ENCODE measurements around the gene ALKBH6. TPM values are rescaled to one million over a fixed set of nuclear protein-coding genes. Genes with fewer than 3 reads are reported as not detected.

Gene ALKBH6
- total RNA-seq, 1 experiment from 2014 or later = 32.5 TPM

- Histone ChIP-seq H3K14ac (ENCODE audit: insufficient read depth, low read length) (peak within 1 kb of the TSS; percentile 69), H4K20me1 (ENCODE audit: control insufficient read depth, insufficient read depth, insufficient read length) (no peaks in the 10 kb centered on the region), H4K5ac (ENCODE audit: insufficient read length, low read depth, low read length) (no peak within 1 kb of the TSS), H3K27ac (ENCODE audit: insufficient read length, low read depth, low read length) (no peak within 1 kb of the TSS), H3K23me2 (ENCODE audit: insufficient read length, low read depth, low read length, poor library complexity, severe bottlenecking) (peaks cover 10% of the 10 kb centered on the region), H2BK20ac (ENCODE audit: low read depth, low read length, poor library complexity, severe bottlenecking) (no peak within 1 kb of the TSS), H4K91ac (ENCODE audit: insufficient read length, low read depth, low read length) (no peak within 1 kb of the TSS), H2BK5ac (ENCODE audit: insufficient read length, low read length) (no peak within 1 kb of the TSS), H3T11ph (ENCODE audit: low read length) (no peak within 1 kb of the TSS), H3K4ac (ENCODE audit: low read depth, low read length) (no peak within 1 kb of the TSS), H4K8ac (replicated peaks; ENCODE audit: insufficient read length, low read depth, low read length) (no peak within 1 kb of the TSS), H2AFZ (ENCODE audit: low read length) (no peak within 1 kb of the TSS), H3K27me3 (ENCODE audit: insufficient read depth, low read length) (no peaks in the 10 kb centered on the region), H3K79me1 (ENCODE audit: insufficient read depth, low read depth, low read length, poor library complexity, severe bottlenecking) (peaks cover 4% of the 10 kb centered on the region), H3K56ac (ENCODE audit: insufficient read length, low read depth, low read length) (no peak within 1 kb of the TSS), H2BK120ac (ENCODE audit: low read depth, low read length, poor library complexity, severe bottlenecking) (no peak within 1 kb of the TSS), H3K9me3 (ENCODE audit: control insufficient read depth, low read depth, low read length) (no peaks in the 10 kb centered on the region), H3K79me2 (ENCODE audit: insufficient read depth, low read length) (peaks cover 2% of the 10 kb centered on the region; the same call in 1 of the 2 replicates), H3K18ac (ENCODE audit: insufficient read length, low read depth, low read length) (peak within 1 kb of the TSS; percentile 63), H2BK15ac (ENCODE audit: low read depth, low read length) (no peak within 1 kb of the TSS), H3K23ac (ENCODE audit: insufficient read length, low read depth, low read length) (no peak within 1 kb of the TSS), H3K4me1 (ENCODE audit: insufficient read depth, low read length) (peaks cover 4% of the 10 kb centered on the region; the same call in 1 of the 2 replicates), H3K9ac (ENCODE audit: extremely low read depth, insufficient read length, low read length) (peak within 1 kb of the TSS; percentile 50), H3K4me2 (ENCODE audit: insufficient read depth, insufficient read length, low read length) (peak within 1 kb of the TSS; percentile 98), H2AK5ac (ENCODE audit: insufficient read length, low read length) (no peak within 1 kb of the TSS), H2BK12ac (ENCODE audit: insufficient read length, low read depth, low read length) (no peak within 1 kb of the TSS)
- peaks cover 23 to 31% of the 10 kb centered on the region in 2 experiments for H3K4me1 Mint-ChIP-seq
- peak within 1 kb of the TSS; percentile 82 to 98 (median 96) for H3K27ac Mint-ChIP-seq
- H3K4me3 Mint-ChIP-seq = peak within 1 kb of the TSS; percentile 91 to 95
- peaks cover 5 to 20% (median 5%) of the 10 kb centered on the region in 3 experiments for H3K36me3 Mint-ChIP-seq (ENCODE audit: insufficient read depth in 1 of 3, low read depth in 3 of 3)
- DNase-seq = peak; percentile 99
- H3K9me3 Mint-ChIP-seq = no peaks in the 10 kb centered on the region; a peak in 1 of 5 replicates
- no CpG with 5 or more reads among the region's 56 CpGs for WGBS (ENCODE audit: extremely low coverage, insufficient read length, low lambda C conversion rate)
- TF ChIP-seq, protein P1, sequence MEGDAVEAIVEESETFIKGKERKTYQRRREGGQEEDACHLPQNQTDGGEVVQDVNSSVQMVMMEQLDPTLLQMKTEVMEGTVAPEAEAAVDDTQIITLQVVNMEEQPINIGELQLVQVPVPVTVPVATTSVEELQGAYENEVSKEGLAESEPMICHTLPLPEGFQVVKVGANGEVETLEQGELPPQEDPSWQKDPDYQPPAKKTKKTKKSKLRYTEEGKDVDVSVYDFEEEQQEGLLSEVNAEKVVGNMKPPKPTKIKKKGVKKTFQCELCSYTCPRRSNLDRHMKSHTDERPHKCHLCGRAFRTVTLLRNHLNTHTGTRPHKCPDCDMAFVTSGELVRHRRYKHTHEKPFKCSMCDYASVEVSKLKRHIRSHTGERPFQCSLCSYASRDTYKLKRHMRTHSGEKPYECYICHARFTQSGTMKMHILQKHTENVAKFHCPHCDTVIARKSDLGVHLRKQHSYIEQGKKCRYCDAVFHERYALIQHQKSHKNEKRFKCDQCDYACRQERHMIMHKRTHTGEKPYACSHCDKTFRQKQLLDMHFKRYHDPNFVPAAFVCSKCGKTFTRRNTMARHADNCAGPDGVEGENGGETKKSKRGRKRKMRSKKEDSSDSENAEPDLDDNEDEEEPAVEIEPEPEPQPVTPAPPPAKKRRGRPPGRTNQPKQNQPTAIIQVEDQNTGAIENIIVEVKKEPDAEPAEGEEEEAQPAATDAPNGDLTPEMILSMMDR (conservative IDR thresholded peaks at IDR 0.05) = peak; percentile 60; the same call in 2 of the 3 replicates
- H3K27me3 Mint-ChIP-seq (ENCODE audit: low read depth) = no peaks in the 10 kb centered on the region; the same call in 1 of the 2 replicates
These were observed 40.2 kb upstream of the ALKBH6 start, which contains the start of gene THAP8 for GRCh38 chr19:36054119-36054732. Gene THAP8 (minus strand): TSS chr19:36054285. CDS start chr19:36054217, 68 bp downstream.

Measured in H9 (cell line).